GM18498 (cell line): ENCODE results near the gene GRM1.

Source experiments
- ATAC-seq: cut with Tn5 transposase; IDR thresholded peaks from one replicate; pipeline ENCODE4 v1.9.1; 2021; ENCODE audit warnings: mild to moderate bottlenecking, moderate library complexity; ENCODE audit not compliant: unreplicated experiment

The GRM1 gene

DNA sequence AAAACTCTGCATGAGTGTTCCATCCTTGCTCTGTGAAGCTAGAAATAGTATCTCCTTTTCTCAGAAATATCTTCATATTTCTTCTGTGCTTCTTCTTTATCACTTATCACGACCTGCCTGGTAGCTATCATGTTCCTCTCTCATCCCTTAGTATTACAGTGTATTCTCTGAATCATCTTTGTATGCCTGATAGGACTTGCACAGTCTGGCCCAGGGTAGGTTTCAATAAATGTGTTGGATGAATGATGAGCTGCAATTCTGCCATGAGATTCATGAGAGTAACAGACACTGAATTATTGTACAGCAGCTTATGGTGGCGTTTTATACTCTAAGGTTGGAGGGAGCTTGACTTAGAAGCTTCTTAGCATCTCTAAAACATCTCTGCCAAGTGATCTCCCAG is 66.6 kb downstream of the GRM1 start:
- ATAC-seq = no peak

DNA sequence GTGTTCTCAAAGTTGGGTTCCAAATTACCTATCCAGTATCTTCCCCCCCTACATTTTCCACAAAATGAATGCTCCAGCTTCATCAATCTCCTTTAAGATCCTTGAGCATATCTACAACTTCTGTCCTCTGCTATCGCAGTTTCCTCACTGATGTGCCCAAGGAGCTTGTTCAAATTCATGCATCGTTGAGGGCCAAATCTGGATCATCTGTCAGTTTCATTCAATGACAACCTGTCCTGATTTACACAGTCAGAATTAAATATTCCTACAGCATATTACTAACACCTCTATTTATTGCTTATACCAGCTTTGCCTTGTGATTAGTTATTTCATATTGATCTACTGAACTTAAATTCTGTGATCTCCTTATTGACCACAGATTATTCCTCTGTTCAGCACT is 68.7 kb downstream of the GRM1 start:
- ATAC-seq = no peak

DNA sequence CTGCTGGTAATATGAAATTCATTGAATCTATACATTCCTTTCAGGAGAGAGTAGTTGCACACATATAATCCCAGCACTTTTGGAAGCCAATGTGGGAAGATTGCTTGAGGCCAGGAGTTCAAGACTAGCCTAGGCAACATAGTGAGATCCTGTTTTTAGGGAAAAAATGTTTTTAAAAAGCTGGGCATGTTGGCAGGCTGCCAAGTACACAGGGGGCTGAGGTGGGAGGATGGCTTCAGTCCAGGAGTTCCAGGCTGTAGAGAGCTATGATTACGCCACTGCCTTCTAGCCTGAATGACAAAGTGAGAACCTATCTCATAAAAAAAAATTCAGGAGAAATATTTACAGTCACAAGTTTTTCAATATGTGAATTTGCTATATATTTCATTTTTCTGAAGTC is 71.9 kb downstream of the GRM1 start:
- no peak for ATAC-seq

DNA sequence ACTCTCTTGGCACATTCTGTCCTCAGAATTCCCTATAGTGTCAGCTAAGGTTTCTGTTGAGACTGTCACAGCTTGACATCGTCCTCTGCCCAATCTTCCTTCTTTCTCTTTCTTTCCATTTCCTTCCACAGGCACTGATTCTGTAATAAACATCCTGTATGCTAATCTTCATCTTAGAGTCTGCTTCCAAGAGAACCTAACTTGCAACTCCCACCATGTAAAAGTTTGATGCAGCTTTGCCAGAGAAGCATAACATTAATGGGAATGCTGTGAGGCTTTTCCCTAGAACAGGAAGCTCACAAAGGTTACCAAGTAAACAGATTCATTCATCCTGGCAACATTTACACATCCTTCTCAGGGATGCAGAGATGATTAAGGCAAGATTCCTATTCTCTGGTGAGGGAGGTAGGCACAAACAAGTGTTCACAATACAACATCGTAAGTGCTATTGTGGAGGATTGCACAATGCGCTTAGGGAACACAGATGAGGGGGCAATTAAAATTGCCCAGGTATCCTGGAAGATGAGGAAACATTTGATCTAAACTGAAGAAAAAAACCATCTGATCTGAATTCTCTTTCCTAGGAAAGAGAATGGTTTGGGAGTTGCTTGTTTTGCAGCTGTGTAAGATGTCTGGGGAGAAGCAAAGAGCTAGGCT is 74.7 kb downstream of the GRM1 start:
- ATAC-seq = no peak

DNA sequence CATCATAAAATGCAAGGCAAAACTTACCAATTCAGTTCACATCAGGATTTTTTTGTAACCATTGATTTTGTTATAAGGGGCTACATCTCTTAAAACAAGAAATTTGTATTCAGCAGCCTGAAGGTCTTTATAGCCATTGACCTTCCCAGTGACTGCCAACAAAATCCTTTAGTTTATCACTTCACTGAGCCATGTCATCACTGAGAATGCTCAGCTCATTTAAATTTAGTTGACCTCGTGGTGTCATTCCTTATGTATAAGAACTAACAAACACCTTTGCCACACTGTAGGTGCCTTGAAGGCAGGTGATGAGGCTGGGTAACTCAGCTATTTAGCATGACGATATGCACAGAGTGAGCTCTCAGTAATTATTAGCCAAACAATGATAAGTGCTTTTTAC is 77.7 kb downstream of the GRM1 start:
- no peak for ATAC-seq

DNA sequence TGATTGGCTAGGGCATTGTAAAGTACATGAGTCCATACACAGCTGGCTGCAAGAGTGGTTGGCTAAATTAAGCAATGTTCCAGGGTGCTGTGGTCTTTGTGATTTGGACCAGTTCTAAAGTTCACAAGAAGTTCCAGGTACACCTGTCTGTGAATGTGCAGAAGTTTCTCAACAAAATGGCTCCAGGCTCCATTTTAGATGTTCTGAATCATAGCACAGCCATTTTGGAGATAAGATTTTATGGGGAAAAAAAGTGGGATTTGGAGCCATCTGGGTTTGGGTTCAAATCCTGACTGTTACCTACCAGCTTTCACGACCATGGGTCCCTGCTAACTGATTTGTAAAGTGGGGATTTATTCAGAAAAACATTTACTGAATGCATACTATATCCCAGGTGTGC is 82.1 kb downstream of the GRM1 start:
- ATAC-seq = no peak

DNA sequence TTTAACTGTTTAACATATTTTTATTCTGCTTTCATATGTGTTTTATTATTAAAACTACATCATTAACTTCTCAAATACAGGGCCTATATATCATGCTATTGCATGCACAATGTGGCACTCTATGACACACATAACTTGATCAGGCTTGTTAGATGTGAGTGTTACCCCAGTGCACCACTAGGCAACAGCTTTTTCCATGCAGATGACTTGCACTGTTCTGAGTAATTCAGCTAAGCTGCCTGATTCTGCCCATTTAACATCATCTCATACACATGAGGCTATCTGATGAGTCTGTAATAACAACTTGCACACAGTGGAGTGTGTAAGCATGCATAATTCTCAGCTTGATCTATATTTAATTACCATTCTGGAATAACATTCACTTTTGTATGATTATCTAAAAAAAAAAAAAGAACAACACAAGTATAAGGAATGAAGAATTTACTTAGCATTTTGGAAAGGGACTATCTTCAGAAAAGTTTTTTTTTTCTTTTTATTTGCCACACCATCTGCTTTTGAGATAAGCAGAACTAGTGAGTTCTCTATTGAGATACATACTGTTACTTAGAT is 83.1 kb downstream of the GRM1 start:
- ATAC-seq = no peak

DNA sequence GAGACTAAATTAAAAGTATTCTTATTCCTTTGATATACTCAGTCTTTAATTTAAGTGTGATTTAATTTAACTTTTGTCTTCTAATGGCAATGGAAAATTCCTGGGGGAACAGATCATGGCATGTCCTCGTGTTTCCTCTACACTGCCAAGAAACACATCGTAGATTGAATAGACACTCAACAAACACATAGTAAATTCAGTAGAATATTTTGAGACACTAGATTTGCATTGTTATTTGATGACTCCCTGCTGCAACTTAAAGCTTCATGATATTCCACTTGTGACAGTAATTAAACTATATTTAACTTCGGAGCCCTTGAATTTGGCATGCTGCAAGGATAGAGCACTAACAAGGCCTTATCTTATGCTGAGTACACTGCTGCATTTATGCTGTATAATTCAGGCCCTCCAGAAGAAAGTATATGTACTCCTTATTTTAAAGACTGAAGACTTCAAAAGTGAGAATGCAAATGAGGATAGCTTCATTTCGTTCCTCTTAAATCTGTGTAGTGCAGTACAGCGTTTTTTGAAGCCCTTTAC is 84.3 kb downstream of the GRM1 start:
- no peak for ATAC-seq

GRCh38 chr6:146123616-146124015 is 94.8 kb downstream of the GRM1 start:
- ATAC-seq = no peak

- no peak for ATAC-seq
Measured at GRCh38 chr6:146127447-146128215, 98.8 kb downstream of the GRM1 start.

GRCh38 chr6:146133866-146134265 is 105.0 kb downstream of the GRM1 start:
- no peak for ATAC-seq

DNA sequence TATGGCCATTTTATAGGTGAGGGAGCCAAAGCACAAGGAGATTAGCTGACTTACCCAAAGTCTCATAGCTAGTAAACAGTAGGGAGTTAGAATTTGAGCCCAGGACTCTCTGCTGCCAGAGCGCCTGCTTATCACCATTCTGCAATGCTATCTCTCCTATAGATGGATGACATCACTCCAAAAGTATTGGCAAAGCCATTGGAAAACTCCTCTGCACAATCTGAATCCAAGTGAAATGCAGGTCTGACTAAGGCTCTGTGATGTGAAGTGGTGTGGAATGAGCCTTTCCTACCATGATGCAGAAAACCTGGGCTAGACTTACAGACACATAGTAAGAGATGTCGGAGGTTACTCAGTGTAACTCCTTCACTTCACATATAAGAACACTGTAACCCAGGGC is 106.3 kb downstream of the GRM1 start:
- no peak for ATAC-seq

GRCh38 chr6:146146836-146147235 is 118.0 kb downstream of the GRM1 start:
- no peak for ATAC-seq

- no peak for ATAC-seq
Measured at GRCh38 chr6:146149770-146150169, 120.9 kb downstream of the GRM1 start.

DNA sequence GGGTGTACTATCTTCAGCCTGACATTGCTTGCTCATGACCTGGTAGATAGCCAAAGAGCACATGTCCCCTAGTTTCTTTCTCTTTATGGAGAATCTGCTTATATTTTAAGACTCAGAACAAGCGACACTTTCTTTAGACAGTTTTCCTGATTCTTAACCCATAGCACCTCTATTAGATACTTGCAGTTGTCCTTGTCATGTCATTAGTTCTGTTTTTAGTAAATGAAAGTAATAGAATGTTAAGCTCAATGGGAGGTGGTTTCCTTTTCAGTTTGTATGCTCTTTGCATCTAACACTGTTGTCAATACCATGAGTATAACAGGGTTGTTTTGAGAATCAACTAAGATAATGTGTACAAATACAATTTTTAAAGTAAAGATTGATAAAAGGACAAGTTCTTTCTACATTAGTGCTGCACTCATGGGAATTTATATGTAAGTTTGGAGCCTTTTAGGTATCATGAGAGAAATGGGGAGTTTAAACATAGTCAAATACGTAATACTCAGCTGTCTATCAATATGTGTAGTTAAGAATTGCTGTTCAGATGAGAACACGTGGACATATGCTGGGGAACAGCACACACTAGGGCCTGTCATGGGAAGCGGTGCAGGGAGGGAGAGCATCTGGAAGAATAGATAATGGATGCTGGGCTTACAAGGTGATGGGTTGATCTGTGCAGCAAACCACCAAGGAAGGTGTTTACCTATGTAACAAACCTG is 124.3 kb downstream of the GRM1 start:
- ATAC-seq = peak; percentile 98

GRCh38 chr6:146154197-146154596 is 125.3 kb downstream of the GRM1 start:
- peak; percentile 26 for ATAC-seq

GRCh38 chr6:146161664-146162063 is 132.8 kb downstream of the GRM1 start:
- ATAC-seq = no peak

DNA sequence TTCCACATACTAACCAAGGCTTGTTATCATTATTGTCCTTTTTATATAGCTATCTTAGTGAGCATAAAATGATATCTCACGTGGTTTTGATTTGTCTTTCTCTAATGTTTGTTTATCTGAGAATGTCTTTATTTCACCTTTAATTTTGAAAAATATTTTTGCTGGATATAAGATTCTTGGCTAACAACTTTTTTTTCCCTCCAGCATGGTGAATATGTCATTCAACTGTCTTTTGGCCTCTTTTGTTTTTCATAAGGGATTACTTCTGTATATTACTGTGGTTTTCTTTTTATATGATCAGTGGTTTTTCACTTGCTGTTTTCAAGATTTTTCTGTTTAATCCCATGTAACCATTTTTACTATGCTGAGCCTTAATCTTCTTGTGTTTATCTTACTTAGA is 141.0 kb downstream of the GRM1 start:
- no peak for ATAC-seq

GRCh38 chr6:146177785-146178184 is 148.9 kb downstream of the GRM1 start:
- ATAC-seq = no peak

- ATAC-seq = no peak
Measured at GRCh38 chr6:146183831-146184230, 155.0 kb downstream of the GRM1 start.

DNA sequence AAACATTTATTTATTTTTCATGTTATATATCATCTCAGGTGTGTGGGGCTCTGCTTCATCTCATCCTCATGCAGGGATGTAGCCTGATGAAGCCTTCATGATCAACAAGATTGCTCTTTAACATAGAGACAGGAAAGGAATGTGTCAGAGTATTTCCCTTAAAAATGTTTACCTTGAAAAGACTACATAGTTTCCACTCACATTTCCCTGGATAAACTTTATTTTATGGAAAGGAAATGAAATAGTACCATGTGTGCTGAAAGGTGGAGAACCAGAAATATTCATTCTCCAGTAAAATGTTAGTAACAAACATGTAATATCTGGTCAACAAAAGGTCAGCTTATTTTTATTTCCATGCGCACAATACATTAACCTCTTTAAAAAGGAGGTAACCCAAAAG is 155.8 kb downstream of the GRM1 start:
- ATAC-seq = no peak
